HEK293T (cell line): ENCODE measurements around the gene SLC38A4.

Experiments used
- CTCF ChIA-PET: fragments of 350-600 bp; formaldehyde crosslinking; extraction: SDS; loops from one replicate; lab custom pipeline; 2021; ENCODE audit warnings: antibody characterized with exemption, inconsistent platforms; lab: Yijun Ruan, JAX
- POLR2A ChIA-PET: fragments of 350-600 bp; formaldehyde crosslinking; extraction: SDS; loops from one replicate; lab custom pipeline; 2020; ENCODE audit warnings: antibody characterized with exemption, inconsistent platforms; lab: Yijun Ruan, JAX
- DNase-seq: peaks from one replicate; pipeline ENCODE4 v3.0.0; 2012; ENCODE audit warnings: mixed read lengths; ENCODE audit errors: extremely low spot score
- ARNT ChIP-seq: fragments of 450-650 bp; IDR thresholded peaks from 2 replicates; pipeline ENCODE4 v1.6.1; 2017; ENCODE audit warnings: mild to moderate bottlenecking
- BHLHE40 ChIP-seq: fragments of 450-650 bp; IDR thresholded peaks from 2 replicates; pipeline ENCODE4 v1.6.1; 2016; ENCODE audit warnings: mild to moderate bottlenecking, moderate library complexity, borderline replicate concordance
- CTBP1 ChIP-seq: fragments of 450-650 bp; IDR thresholded peaks from 2 replicates; pipeline ENCODE4 v1.6.1; 2016; ENCODE audit warnings: borderline replicate concordance
- ELF4 ChIP-seq: fragments of 450-650 bp; IDR thresholded peaks from 2 replicates; pipeline ENCODE4 v1.6.1; 2017; ENCODE audit warnings: antibody characterized with exemption
- FOXA1 ChIP-seq: fragments of 450-650 bp; IDR thresholded peaks from 2 replicates; pipeline ENCODE4 v1.6.1; 2016; ENCODE audit warnings: mild to moderate bottlenecking
- FOXK2 ChIP-seq: fragments of 450-650 bp; IDR thresholded peaks from 2 replicates; pipeline ENCODE4 v1.6.1; 2016; ENCODE audit warnings: mild to moderate bottlenecking
- FOXM1 ChIP-seq: fragments of 450-650 bp; IDR thresholded peaks from 2 replicates; pipeline ENCODE4 v1.6.1; 2017; ENCODE audit warnings: mild to moderate bottlenecking, borderline replicate concordance
- HDGF ChIP-seq: fragments of 450-650 bp; IDR thresholded peaks from 2 replicates; pipeline ENCODE4 v1.6.1; 2017; ENCODE audit warnings: antibody characterized with exemption, borderline replicate concordance
- L3MBTL2 ChIP-seq: fragments of 450-650 bp; conservative IDR thresholded peaks from 2 replicates; pipeline ENCODE4 v1.6.1; 2016; ENCODE audit warnings: mild to moderate bottlenecking
- LEF1 ChIP-seq: fragments of 450-650 bp; IDR thresholded peaks from 2 replicates; pipeline ENCODE4 v1.6.1; 2017; ENCODE audit warnings: mild to moderate bottlenecking, borderline replicate concordance
- NFRKB ChIP-seq: fragments of 450-650 bp; IDR thresholded peaks from 2 replicates; pipeline ENCODE4 v1.6.1; 2016; ENCODE audit warnings: mild to moderate bottlenecking, moderate library complexity
- SP1 ChIP-seq: fragments of 450-650 bp; IDR thresholded peaks from 2 replicates; pipeline ENCODE4 v1.6.1; 2017
- SUZ12 ChIP-seq: fragments of 450-650 bp; IDR thresholded peaks from 2 replicates; pipeline ENCODE4 v1.6.1; 2016; ENCODE audit warnings: mild to moderate bottlenecking
- TARDBP ChIP-seq: fragments of 450-650 bp; IDR thresholded peaks from 2 replicates; pipeline ENCODE4 v1.6.1; 2016
- ZNF384 ChIP-seq: fragments of 450-650 bp; IDR thresholded peaks from 2 replicates; pipeline ENCODE4 v1.6.1; 2016
- TF ChIP-seq, protein P1 (sequence below): fragments of 450-650 bp; IDR thresholded peaks from 2 replicates; pipeline ENCODE4 v1.6.1; 2016

The SLC38A4 gene

DNA sequence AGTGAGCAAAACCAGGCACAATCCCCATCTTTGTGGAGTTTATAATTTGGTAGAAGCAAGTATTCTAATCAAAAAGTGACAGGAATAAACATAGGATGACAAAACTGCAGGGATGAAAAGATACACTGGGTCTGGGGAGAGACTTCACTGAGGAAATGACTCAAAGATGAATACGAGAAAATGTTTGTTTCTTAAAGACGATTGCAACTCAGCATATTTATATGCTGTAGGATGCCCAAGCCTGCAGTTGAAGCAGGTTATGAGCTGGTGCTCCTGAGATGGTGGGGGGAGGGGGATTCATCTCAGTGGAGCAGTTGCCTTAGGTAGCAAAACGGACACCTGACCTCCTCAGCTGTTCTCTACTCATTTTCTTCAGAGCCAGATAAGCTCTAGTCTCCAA, 13.4 kb upstream of the SLC38A4 start:
- CTCF ChIA-PET = no interaction called here
- POLR2A ChIA-PET = no interaction called here
- DNase-seq = no peak
- TF ChIP-seq, protein P1, sequence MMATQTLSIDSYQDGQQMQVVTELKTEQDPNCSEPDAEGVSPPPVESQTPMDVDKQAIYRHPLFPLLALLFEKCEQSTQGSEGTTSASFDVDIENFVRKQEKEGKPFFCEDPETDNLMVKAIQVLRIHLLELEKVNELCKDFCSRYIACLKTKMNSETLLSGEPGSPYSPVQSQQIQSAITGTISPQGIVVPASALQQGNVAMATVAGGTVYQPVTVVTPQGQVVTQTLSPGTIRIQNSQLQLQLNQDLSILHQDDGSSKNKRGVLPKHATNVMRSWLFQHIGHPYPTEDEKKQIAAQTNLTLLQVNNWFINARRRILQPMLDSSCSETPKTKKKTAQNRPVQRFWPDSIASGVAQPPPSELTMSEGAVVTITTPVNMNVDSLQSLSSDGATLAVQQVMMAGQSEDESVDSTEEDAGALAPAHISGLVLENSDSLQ = no peak
- TF ChIP-seq ZNF384 (no peak), CTBP1 (no peak), FOXM1 (no peak), LEF1 (no peak), ELF4 (no peak), NFRKB (no peak), HDGF (no peak), SUZ12 (no peak), FOXK2 (no peak), BHLHE40 (no peak), TARDBP (no peak)

DNA sequence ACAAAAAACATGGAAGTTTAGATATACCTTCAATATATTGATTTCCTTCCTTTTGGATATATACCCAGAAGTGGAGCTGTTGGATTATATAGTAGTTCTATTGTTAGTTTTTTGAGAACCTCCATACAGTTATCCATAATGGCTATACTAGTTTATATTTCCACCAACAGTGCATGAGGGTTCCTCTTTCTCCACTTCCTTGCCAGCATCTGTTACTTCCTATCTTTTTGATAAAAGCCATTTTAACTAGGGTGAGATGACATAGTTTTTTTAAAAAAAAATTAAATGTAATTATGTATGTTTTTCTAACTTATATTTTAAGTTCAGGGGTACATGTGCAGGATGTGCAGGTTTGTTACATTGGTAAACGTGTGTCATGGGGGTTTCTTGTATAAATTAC, 10.0 kb upstream of the SLC38A4 start:
- CTCF ChIA-PET = interaction anchor here (0.6 kb wide), 1 partner anchor 11 kb away, joined by 3 read pairs; no protein-coding TSS in a partner anchor
- POLR2A ChIA-PET = no interaction called here
- TF ChIP-seq ARNT (no peak), FOXA1 (no peak), FOXK2 (no peak), TARDBP (no peak), BHLHE40 (no peak), L3MBTL2 (no peak), HDGF (no peak), FOXM1 (no peak), NFRKB (no peak), SUZ12 (no peak), ELF4 (no peak), ZNF384 (no peak), SP1 (no peak)

DNA sequence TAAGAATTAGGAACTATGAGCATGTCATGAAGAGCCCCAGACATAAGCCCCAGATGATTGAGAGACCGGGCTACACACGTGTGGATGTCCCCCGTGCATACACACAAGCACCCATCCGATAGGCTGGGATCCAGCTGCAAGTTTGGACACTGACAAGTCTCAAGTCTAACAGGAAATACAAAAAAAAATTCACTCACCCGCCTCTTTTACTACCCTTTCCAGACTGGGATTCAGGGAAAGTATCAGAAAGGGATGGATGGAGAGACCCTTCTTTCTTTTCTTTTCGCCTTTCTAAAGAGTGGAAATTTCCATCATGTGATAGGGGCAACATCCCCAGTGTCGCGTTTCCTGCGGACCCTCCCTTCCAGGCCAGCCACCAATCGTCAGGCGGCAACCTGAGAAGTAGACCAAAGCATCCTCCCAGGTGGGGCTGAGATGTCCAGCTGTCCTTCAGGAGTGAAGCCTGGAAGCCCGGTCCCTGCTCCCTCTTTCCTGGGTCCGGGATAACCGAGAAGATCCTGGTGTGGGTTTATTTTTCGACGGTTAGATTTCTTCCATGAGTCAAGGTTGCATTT, 6.4 kb upstream of the SLC38A4 start:
- no peak for TF ChIP-seq SP1
- TF ChIP-seq HDGF = no peak
- TF ChIP-seq ZNF384 = no peak
- no peak for TF ChIP-seq FOXM1
- DNase-seq = no peak
- ChIA-PET CTCF (no interaction called here), POLR2A (no interaction called here)

More for the DNA sequence above, 10.0 kb upstream of the SLC38A4 start:
- DNase-seq = no peak

DNA sequence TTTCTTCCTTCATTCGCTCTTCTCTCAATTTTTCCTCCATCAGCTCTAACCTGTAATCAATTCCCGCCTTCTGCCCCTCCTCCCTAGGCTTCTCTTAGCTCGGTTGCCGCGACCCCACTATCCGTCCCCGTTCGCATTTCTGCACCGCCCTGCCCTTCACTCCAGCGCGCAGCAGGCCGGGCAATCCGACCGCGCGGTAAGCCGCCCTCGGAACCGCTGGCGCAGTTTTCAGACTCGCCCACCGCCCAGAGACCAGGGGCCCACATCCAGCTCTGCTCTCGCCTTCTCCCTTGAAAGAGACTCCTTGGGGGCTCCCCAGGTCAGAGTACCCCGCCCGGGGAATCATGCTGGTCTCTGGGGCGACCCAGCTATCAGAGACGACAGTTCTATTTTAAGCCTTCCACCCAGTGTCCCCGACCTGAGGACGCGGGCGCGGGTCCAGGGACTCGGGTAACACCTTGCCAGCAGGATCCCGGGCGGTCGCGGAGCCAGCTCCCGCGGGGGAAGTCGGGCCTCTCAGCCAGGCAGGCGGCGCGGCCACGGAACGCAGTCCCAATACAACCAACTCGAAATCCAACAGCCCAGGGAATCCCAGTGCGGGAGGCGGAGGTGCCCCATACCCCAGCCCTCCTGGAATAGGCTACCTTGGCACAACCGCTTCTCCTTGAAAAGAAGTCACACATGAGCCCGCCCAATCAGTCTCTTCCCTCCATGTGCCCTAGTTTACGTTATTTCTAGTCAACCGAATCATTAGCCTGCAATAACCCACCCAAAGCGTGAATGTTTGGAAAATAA, 5.7 kb upstream of the SLC38A4 start:
- CTCF ChIA-PET = no interaction called here
- DNase-seq = no peak
- no peak for TF ChIP-seq ELF4
- POLR2A ChIA-PET = no interaction called here

DNA sequence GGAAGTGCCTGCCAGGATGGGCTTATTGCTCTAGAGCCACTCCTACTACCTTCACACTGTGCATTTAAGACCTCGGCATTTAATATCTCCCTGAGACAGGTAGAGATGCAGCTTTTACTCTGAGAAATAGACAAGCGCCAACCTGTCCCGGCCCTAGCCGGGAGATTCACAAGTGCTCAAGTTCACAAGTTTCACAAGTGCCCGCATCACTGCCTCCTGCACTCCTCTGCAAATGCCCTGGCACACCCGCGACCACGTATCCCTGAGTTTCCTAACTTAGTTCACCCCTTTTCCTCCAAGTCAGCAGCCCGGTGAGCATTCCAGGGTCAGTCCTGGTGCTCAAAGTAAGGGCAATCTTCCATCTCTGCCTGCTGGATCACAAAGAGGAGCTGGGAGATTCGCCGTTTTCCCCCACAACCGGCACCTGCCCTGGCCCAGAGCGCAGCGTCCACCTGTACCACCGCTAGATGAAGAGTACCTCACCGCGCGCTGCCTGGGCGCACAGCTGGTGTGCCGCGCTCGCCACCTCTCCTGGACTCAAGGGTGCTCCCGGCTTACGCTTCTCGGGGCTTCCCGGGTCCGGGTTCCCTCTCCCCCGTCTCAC, 5.0 kb upstream of the SLC38A4 start:
- DNase-seq = no peak
- TF ChIP-seq NFRKB = no peak
- TF ChIP-seq BHLHE40 = no peak
- TF ChIP-seq, protein P1 = no peak
- TF ChIP-seq ZNF384 = no peak
- ChIA-PET POLR2A (no interaction called here), CTCF (no interaction called here)

DNA sequence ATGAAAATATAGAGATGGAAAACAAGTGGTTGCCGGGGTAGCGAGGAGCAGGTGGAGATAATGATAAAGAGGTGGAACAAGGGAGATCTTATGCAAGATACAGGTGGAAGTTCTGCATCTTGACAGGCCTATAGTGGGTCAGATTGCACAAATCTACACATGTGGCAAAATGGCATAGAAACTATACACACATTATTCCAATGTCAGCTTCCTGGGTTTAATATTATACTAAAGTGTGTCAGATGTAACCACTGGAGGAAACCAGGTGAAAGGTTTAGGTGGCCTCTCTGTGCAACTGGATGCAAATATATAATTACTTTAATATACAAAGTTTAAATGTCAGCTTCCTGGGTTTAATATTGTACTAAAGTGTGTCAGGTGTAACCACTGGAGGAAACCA, 1.1 kb downstream of the SLC38A4 start:
- no peak for TF ChIP-seq SUZ12
- POLR2A ChIA-PET = no interaction called here
- CTCF ChIA-PET = interaction anchor here (1.0 kb wide), 1 partner anchor 148 kb away, joined by 3 read pairs; no protein-coding TSS in a partner anchor
- DNase-seq = no peak

DNA sequence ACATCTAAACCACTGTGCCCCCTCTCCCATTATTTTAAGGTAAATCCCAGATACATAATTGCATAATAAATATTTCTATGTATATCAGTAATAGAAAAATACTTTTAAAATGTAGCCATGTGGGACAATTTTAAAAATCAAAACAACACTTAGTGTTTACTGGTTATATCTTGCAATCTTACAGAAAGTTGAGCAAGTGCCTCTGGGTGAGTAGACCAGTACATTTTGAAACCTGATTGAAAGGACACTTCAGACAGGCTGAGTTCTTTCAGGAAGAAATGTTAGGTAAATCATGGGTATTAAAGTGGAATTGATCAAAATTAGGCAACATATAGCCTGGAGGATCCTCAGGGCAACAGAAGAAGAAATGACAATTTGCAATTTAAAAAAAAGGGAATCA, 7.2 kb downstream of the SLC38A4 start:
- TF ChIP-seq SUZ12 = no peak
- ChIA-PET POLR2A (no interaction called here), CTCF (no interaction called here)
- no peak for DNase-seq

DNA sequence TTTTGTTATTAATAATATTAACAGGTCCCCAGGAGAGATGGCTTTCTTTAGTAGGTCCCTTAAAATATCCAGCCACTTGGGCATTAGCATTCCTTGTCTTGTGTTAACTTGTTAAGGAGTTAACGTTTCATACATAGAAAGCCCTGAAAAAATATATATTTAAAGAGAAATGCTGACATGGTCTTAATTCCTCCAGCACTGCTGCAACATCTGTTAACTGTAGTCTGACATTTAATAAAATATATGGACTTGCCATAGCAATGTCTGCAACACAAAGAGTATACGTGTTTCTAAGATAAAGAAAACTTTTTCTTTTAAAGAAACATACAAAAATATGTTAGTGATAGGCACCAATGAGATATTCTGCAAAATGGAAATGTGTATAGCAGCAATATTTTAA, 10.0 kb downstream of the SLC38A4 start:
- ChIA-PET CTCF (no interaction called here), POLR2A (no interaction called here)
- TF ChIP-seq SP1 (no peak), HDGF (no peak), FOXM1 (no peak), NFRKB (no peak), TARDBP (no peak), ARNT (no peak), ELF4 (no peak), LEF1 (no peak), FOXK2 (no peak), SUZ12 (no peak), L3MBTL2 (no peak), CTBP1 (no peak), ZNF384 (no peak), FOXA1 (no peak)
- TF ChIP-seq, protein P1 = no peak
- DNase-seq = no peak
